Breast epithelium (tissue), 3 donors: ENCODE results near the gene HBA1.

ENCODE experiments used
- CTCF ChIP-seq, 3 donors: fragments of 450-650 bp; IDR thresholded peaks; one replicate each; pipeline ENCODE4 v1.5.1; 2016 to 2017; ENCODE audit warnings: antibody characterized with exemption in 3 of 3, mild to moderate bottlenecking in 3 of 3, moderate library complexity in 3 of 3
- POLR2A ChIP-seq: fragments of 450-650 bp; IDR thresholded peaks from one replicate; pipeline ENCODE4 v1.6.1; 2016; ENCODE audit warnings: antibody characterized with exemption, mild to moderate bottlenecking, moderate library complexity

- TF ChIP-seq POLR2A: no peak
- no peak for TF ChIP-seq CTCF (IDR thresholded peaks at IDR 0.05)
Observed at GRCh38 chr16:143456-143855, 33.0 kb upstream of the HBA1 start.
